Adrenal gland (tissue), 5 donors: ENCODE measurements around the gene SMIM1.

Experiments
- CTCF ChIP-seq, 6 experiments: fragments of 450-650 bp in 4 of 6; fragments of 200-600 bp in 2 of 6; sonication (generic) in 1 of 6; IDR thresholded peaks; 1 replicate in 5 of 6; 2 replicates in 1 of 6; pipeline versions ENCODE4 v1.5.1 to v1.8.0; 2016 to 2021; ENCODE audit warnings: antibody characterized with exemption in 6 of 6, mild to moderate bottlenecking in 2 of 6, moderate library complexity in 1 of 6
- POLR2A ChIP-seq, 2 donors: fragments of 450-650 bp; IDR thresholded peaks; one replicate each; pipeline ENCODE4 v1.6.1; 2017; ENCODE audit warnings: antibody characterized with exemption in 2 of 2, mild to moderate bottlenecking in 2 of 2, moderate library complexity in 1 of 2
- donor health status: DM: no; HTN: no; CAD: no.

- TF ChIP-seq CTCF (IDR thresholded peaks at IDR 0.05) (no peak), POLR2A (IDR thresholded peaks at IDR 0.05) (no peak)
Measured at GRCh38 chr1:3799976-3800685, 27.6 kb downstream of the SMIM1 start.
